OCI-LY1 (cell line): ENCODE results near the gene ZBTB3.

ENCODE experiments used
- H2AFZ ChIP-seq: fragments of 200-600 bp; sonication (generic), shearing (Covaris generic); 2 replicates; pipeline ENCODE4 v1.6.0; 2014; ENCODE audit warnings: antibody characterized with exemption, mild to moderate bottlenecking, low read length
- H3F3A ChIP-seq: fragments of 200-600 bp; sonication (generic), shearing (Covaris generic); 2 replicates; pipeline ENCODE4 v1.6.0; 2014; ENCODE audit warnings: mild to moderate bottlenecking, antibody characterized with exemption, low read length, moderate library complexity; ENCODE audit not compliant: insufficient read depth
- H3K27ac ChIP-seq: fragments of 200-600 bp; sonication (generic); 2 replicates; pipeline ENCODE4 v1.5.1; 2014; ENCODE audit warnings: low read length, mixed run types, mild to moderate bottlenecking, low read depth; ENCODE audit not compliant: poor library complexity, severe bottlenecking
- H3K27me3 ChIP-seq: fragments of 200-600 bp; sonication (generic); 2 replicates; pipeline ENCODE4 v1.6.0; 2014; ENCODE audit warnings: antibody characterized with exemption, mild to moderate bottlenecking, low read length, moderate library complexity; ENCODE audit not compliant: insufficient read depth
- H3K36me3 ChIP-seq: fragments of 200-600 bp; sonication (generic); 2 replicates; pipeline ENCODE4 v1.6.1; 2014; ENCODE audit warnings: mild to moderate bottlenecking, antibody characterized with exemption, low read length, moderate library complexity, mixed read lengths; ENCODE audit not compliant: insufficient read depth
- H3K4me1 ChIP-seq: fragments of 200-600 bp; sonication (generic); 2 replicates; pipeline ENCODE4 v1.5.1; 2014; ENCODE audit warnings: mild to moderate bottlenecking, low read length, moderate library complexity; ENCODE audit not compliant: insufficient read depth, severe bottlenecking
- H3K4me2 ChIP-seq: fragments of 200-600 bp; sonication (generic), shearing (Covaris generic); 2 replicates; pipeline ENCODE4 v1.6.1; 2014; ENCODE audit warnings: low read length
- H3K4me3 ChIP-seq: fragments of 200-600 bp; sonication (generic); 2 replicates; pipeline ENCODE4 v1.5.1; 2014; ENCODE audit warnings: low read length, low read depth, mild to moderate bottlenecking, mixed read lengths; ENCODE audit not compliant: poor library complexity, severe bottlenecking
- H3K79me2 ChIP-seq: fragments of 200-600 bp; shearing (Covaris generic); 2 replicates; pipeline ENCODE4 v1.6.1; 2016; ENCODE audit warnings: mixed run types, low read length, mixed read lengths; ENCODE audit not compliant: insufficient read depth
- H3K9ac ChIP-seq: fragments of 200-600 bp; sonication (generic), shearing (Covaris generic); 2 replicates; pipeline ENCODE4 v1.6.1; 2014; ENCODE audit warnings: mild to moderate bottlenecking, low read length, mixed read lengths
- H3K9me2 ChIP-seq: fragments of 200-600 bp; sonication (generic), shearing (Covaris generic); 2 replicates; pipeline ENCODE4 v1.6.1; 2014; ENCODE audit warnings: low read depth, mild to moderate bottlenecking, low read length, mixed read lengths
- H3K9me3 ChIP-seq: fragments of 200-600 bp; shearing (Covaris generic); 2 replicates; pipeline ENCODE4 v1.6.1; 2014; ENCODE audit warnings: low read length, mixed read lengths
- H4K20me1 ChIP-seq: fragments of 200-600 bp; sonication (generic), shearing (Covaris generic); 2 replicates; pipeline ENCODE4 v1.6.0; 2016; ENCODE audit warnings: mild to moderate bottlenecking, low read length; ENCODE audit not compliant: insufficient read depth
- CTCF ChIP-seq: fragments of 200-600 bp; sonication (generic), shearing (Covaris generic); IDR thresholded peaks from 2 replicates; pipeline ENCODE4 v1.5.1; 2017; ENCODE audit warnings: mild to moderate bottlenecking, antibody characterized with exemption, low read length, moderate library complexity, mixed read lengths
- EZH2 ChIP-seq: fragments of 200-600 bp; sonication (generic), shearing (Covaris generic); IDR thresholded peaks from 2 replicates; pipeline ENCODE4 v1.8.0; 2017; ENCODE audit warnings: borderline replicate concordance, mixed run types, mild to moderate bottlenecking, antibody characterized with exemption, low read length, moderate library complexity, mixed read lengths

The ZBTB3 gene

GRCh38 chr11:62702246-62702645, 51.7 kb downstream of the ZBTB3 start:
- no peaks in the 10 kb centered on the region for H3K79me2 ChIP-seq
- no peak overlapping the region for H3K27ac ChIP-seq
- H3K9me2 ChIP-seq: no peaks in the 10 kb centered on the region
- peaks cover 52% of the 10 kb centered on the region for H3K36me3 ChIP-seq
- H3K4me3 ChIP-seq: no peak overlapping the region
- no peak for TF ChIP-seq EZH2
- TF ChIP-seq CTCF: no peak
- H2AFZ ChIP-seq: no peak overlapping the region
- no peaks in the 10 kb centered on the region for H4K20me1 ChIP-seq
- 0 out of 2 replicates have a peak, but pooled peaks cover under 1% of the 10 kb centered on the region for H3F3A ChIP-seq
- no peak overlapping the region for H3K9ac ChIP-seq
- peaks cover 17% of the 10 kb centered on the region for H3K4me1 ChIP-seq
- no peak overlapping the region for H3K4me2 ChIP-seq
- no peaks in the 10 kb centered on the region for H3K9me3 ChIP-seq
- H3K27me3 ChIP-seq: no peaks in the 10 kb centered on the region
